K562 (cell line): ENCODE measurements around the gene MMP17. TPM values are rescaled to one million over a fixed set of nuclear protein-coding genes. Genes with fewer than 3 reads are reported as not detected.
A peak's percentile ranks its signal among the peaks of the same experiment; 100 is the strongest.

ENCODE experiments used
- ATAC-seq: fragments of 200-7000 bp; cut with Tn5 transposase; 3 replicates; pipeline ENCODE4 v1.9.1; 2020; ENCODE audit warnings: moderate library complexity
- BruUV-seq: library from RNA; stranded (reverse); fragments of 400-500 nt; replicated peaks from 2 replicates; lab custom pipeline; 2021; lab: Mats Ljungman, UMichigan
- CTCF ChIA-PET: fragments of 300-600 bp; formaldehyde crosslinking; extraction: SDS; loops from one replicate; lab custom pipeline; 2021; ENCODE audit warnings: low intra/inter-chr PET ratio; lab: Yijun Ruan, JAX
- POLR2A ChIA-PET: fragments of 300-600, 350-650 bp; sonication (Branson Sonifier 250); formaldehyde crosslinking; extraction: SDS; loops from one replicate; lab custom pipeline; 2021; ENCODE audit warnings: antibody characterized with exemption, inconsistent platforms; lab: Yijun Ruan, JAX
- DNase-seq, 4 experiments: peaks; one replicate each; pipeline versions ENCODE4 v3.0.0 to v3.0.0-alpha.2; 2011 to 2018; ENCODE audit warnings: low spot score in 3 of 4, mixed read lengths in 3 of 4; ENCODE audit errors: extremely low read depth in 1 of 4
- FAIRE-seq: peaks from 2 replicates; lab custom pipeline; 2011; peaks lifted over from hg19 to GRCh38; lab: Jason Lieb, UNC
- H2AFZ ChIP-seq: 2 replicates; pipeline ENCODE4 v1.6.0; 2011; ENCODE audit warnings: low read depth, low read length, control low read depth, inconsistent platforms
- H3K27ac ChIP-seq: fragments of 200-600 bp; 3 replicates; pipeline ENCODE4 v1.8.0; 2011; ENCODE audit warnings: low read depth, mild to moderate bottlenecking, control low read depth, inconsistent platforms, low read length, moderate library complexity, mixed read lengths; ENCODE audit errors: extremely low read depth
- H3K27me3 ChIP-seq, 2 experiments: fragments of 300-600 bp in 1 of 2; 2 replicates in 1 of 2; 3 replicates in 1 of 2; pipeline versions ENCODE4 v1.6.0 to v1.8.0; 2011; ENCODE audit warnings: inconsistent platforms in 2 of 2, low read length in 2 of 2, mild to moderate bottlenecking in 1 of 2, mixed read lengths in 1 of 2, moderate library complexity in 1 of 2; ENCODE audit not compliant: control insufficient read depth in 2 of 2, insufficient read depth in 2 of 2
- H3K36me3 ChIP-seq: fragments of 300-600 bp; 3 replicates; pipeline ENCODE4 v1.8.0; 2011; ENCODE audit warnings: mild to moderate bottlenecking, low read length, inconsistent platforms; ENCODE audit not compliant: control insufficient read depth, insufficient read depth
- H3K4me1 ChIP-seq, 2 experiments: fragments of 200-600 bp in 1 of 2; replicated peaks in 1 of 2; 2 replicates in 1 of 2; 3 replicates in 1 of 2; pipeline versions ENCODE4 v1.5.1 to v1.8.0; 2011; ENCODE audit warnings: inconsistent platforms in 2 of 2, low read length in 2 of 2, mild to moderate bottlenecking in 1 of 2, mixed read lengths in 1 of 2, moderate library complexity in 1 of 2; ENCODE audit not compliant: control insufficient read depth in 2 of 2, insufficient read depth in 2 of 2
- H3K4me2 ChIP-seq: 2 replicates; pipeline ENCODE4 v1.6.1; 2011; ENCODE audit warnings: low read length, control low read depth, inconsistent platforms, mixed read lengths; ENCODE audit not compliant: insufficient read depth
- H3K4me3 ChIP-seq: fragments of 200-600 bp; sonication (generic), shearing (Covaris generic); 2 replicates; pipeline ENCODE4 v1.5.1; 2016; ENCODE audit warnings: control low read depth, inconsistent platforms
- H3K79me2 ChIP-seq: fragments of 200-600 bp; 3 replicates; pipeline ENCODE4 v1.8.0; 2011; ENCODE audit warnings: low read length, inconsistent platforms; ENCODE audit not compliant: control insufficient read depth, insufficient read depth
- H3K9ac ChIP-seq, 2 experiments: 2 replicates each; pipeline versions ENCODE4 v1.6.0 to v1.6.1; 2011; ENCODE audit warnings: low read depth in 2 of 2, low read length in 2 of 2, control low read depth in 1 of 2, inconsistent platforms in 1 of 2, mild to moderate bottlenecking in 1 of 2, mixed read lengths in 1 of 2; ENCODE audit not compliant: insufficient read depth in 1 of 2
- H3K9me1 ChIP-seq: one replicate; pipeline ENCODE4 v1.6.0; 2011; ENCODE audit warnings: inconsistent platforms, mild to moderate bottlenecking, low read length, moderate library complexity; ENCODE audit not compliant: control insufficient read depth, insufficient read depth
- H3K9me3 ChIP-seq: replicated peaks from 2 replicates; pipeline ENCODE4 v1.5.1; 2011; ENCODE audit warnings: low read depth, low read length, inconsistent platforms; ENCODE audit not compliant: control insufficient read depth, insufficient read depth
- H4K20me1 ChIP-seq: replicated peaks from 2 replicates; pipeline ENCODE4 v1.6.1; 2011; ENCODE audit warnings: low read length, inconsistent platforms, mixed read lengths; ENCODE audit not compliant: control insufficient read depth, insufficient read depth
- BCOR ChIP-seq: fragments of 450-650 bp; IDR thresholded peaks from 2 replicates; pipeline ENCODE4 v1.6.1; 2016
- ELF4 ChIP-seq: fragments of 450-650 bp; formaldehyde crosslinking; IDR thresholded peaks from 2 replicates; pipeline ENCODE4 v1.4.0; 2022; ENCODE audit warnings: missing genetic modification characterization
- ESRRA ChIP-seq: fragments of 450-650 bp; IDR thresholded peaks from 2 replicates; pipeline ENCODE4 v1.6.1; 2014; ENCODE audit warnings: low read depth, mild to moderate bottlenecking, moderate library complexity, borderline replicate concordance
- LARP7 ChIP-seq: fragments of 450-650 bp; IDR thresholded peaks from 2 replicates; pipeline ENCODE4 v1.6.1; 2016
- MED1 ChIP-seq: sonication (generic); formaldehyde crosslinking; IDR thresholded peaks from 2 replicates; pipeline ENCODE4 v1.8.1; 2023; ENCODE audit warnings: missing genetic modification reagents, borderline replicate concordance
- NUFIP1 ChIP-seq: fragments of 450-650 bp; IDR thresholded peaks from 2 replicates; pipeline ENCODE4 v1.6.1; 2018; ENCODE audit not compliant: partially characterized antibody
- PHB ChIP-seq: fragments of 250-450 bp; sonication (Bioruptor Pico); IDR thresholded peaks from 2 replicates; pipeline ENCODE4 v1.5.0; 2021
- PTBP1 ChIP-seq: fragments of 200-400 bp; formaldehyde crosslinking; IDR thresholded peaks from 2 replicates; pipeline ENCODE4 v1.6.1; 2017; ENCODE audit warnings: low read depth, low read length
- SMARCA5 ChIP-seq: fragments of 450-650 bp; IDR thresholded peaks from 2 replicates; pipeline ENCODE4 v1.6.1; 2016
- TRIM24 ChIP-seq, 2 experiments: fragments of 450-650 bp; IDR thresholded peaks; 2 replicates each; pipeline ENCODE4 v1.6.1; 2016
- TSC22D4 ChIP-seq: fragments of 450-650 bp; IDR thresholded peaks from 2 replicates; pipeline ENCODE4 v1.6.1; 2016; ENCODE audit warnings: missing genetic modification characterization, missing biosample characterization, control low read depth
- ZNF184 ChIP-seq: sonication (generic); formaldehyde crosslinking; IDR thresholded peaks from 2 replicates; pipeline ENCODE4 v1.5.0; 2020; ENCODE audit warnings: missing genetic modification reagents
- WGBS: fragments of 100-300 bp; shearing (Covaris generic); methylation state at CpG from one replicate; pipeline ENCODE4 v1.1.6; 2016; ENCODE audit warnings: low coverage, mixed read lengths; ENCODE audit not compliant: insufficient coverage; ENCODE audit errors: missing lambda C conversion rate; 5-methylcytosine and 5-hydroxymethylcytosine counted together
- in situ Hi-C: fragments of 300-500 bp; cut with MboI; formaldehyde crosslinking; loops from 4 replicates; pipeline ENCODE4 v1.15.0; 2018; ENCODE audit warnings: inconsistent platforms, mixed read lengths
- intact Hi-C: fragments of 100-400 bp; cut with micrococcal nuclease; formaldehyde crosslinking; loops from 2 replicates; pipeline ENCODE4 v1.14.2; 2022
- polyA plus RNA-seq, 8 experiments: library from polyadenylated mRNA; depleted of rRNA in 4 of 8; stranded (reverse) in 5 of 8; unstranded in 3 of 8; fragments of >200 nt; fragmentation: Nextera tagmentation in 2 of 8; fragmentation: Illumina TruSeq in 1 of 8; extraction: Ambion mirVana in 2 of 8; extraction: Trizol in 1 of 8; gene quantifications; 2 replicates each; pipeline versions ENCODE4 v1.2.1 to v1.2.3, GENCODE V29; 2011 to 2014; ENCODE audit warnings: inconsistent platforms in 1 of 8, missing spikeins in 1 of 8
- total RNA-seq, 7 experiments: library from RNA; depleted of rRNA in 6 of 7; stranded (reverse); fragments of >200 nt in 6 of 7; fragmentation: Illumina TruSeq in 2 of 7; extraction: Trizol in 2 of 7; gene quantifications; 2 replicates each; pipeline versions ENCODE4 v1.2.1 to v1.2.3, GENCODE V29; 2011 to 2021; ENCODE audit warnings: low replicate concordance in 1 of 7
- TF ChIP-seq, protein P1 (sequence below): fragments of 450-650 bp; IDR thresholded peaks from 2 replicates; pipeline ENCODE4 v1.6.1; 2016; ENCODE audit warnings: low read depth
- TF ChIP-seq, protein P2 (sequence below): fragments of 450-650 bp; formaldehyde crosslinking; IDR thresholded peaks from 2 replicates; pipeline ENCODE4 v1.4.0; 2022; ENCODE audit warnings: missing genetic modification characterization

The MMP17 gene
- total and polyA plus RNA-seq, 9 of the 15 experiments (the other 6 are each of a cell fraction or from before 2014, with no cell fraction given), result 1.1 to 21.2 (median 17.1) TPM; not detected in 2

DNA sequence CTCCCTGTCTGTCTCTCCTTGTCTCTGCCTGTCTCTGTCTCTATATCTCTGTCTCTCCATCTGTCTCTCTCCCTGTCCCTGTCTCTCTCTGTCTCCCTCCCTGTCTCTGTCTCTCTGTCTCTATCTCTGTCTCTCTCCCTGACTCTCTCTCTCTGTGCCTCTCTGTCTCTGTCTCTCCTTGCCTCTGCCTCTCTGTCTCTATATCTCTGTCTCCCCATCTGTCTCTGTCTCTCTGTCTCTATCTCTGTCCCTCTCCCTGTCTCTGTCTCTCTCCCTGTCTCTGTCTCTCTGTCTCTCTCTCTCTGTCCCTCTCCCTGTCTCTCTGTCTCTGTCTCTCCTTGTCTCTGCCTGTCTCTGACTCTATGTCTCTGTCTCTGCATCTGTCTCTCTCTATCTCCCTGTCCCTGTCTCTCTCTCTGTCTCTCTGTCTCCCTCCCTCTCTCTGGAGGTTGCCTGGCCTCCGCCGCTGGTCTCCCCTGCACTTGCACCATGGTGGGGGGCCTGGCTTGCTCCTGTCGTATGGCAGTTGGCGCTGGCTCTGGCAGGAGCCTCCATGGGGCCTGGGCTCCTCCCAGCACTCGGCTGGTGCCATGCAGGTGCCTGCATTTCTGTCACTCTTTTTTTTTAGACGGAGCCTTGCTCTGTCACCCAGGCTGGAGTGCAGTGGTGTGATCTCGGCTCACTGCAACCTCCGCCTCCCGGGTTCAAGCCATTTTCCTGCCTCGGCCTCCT, 28.3 kb downstream of the MMP17 start:
- Histone ChIP-seq H3K79me2 (no peaks in the 10 kb centered on the region), H2AFZ (no peak overlapping the region), H4K20me1 (no peaks in the 10 kb centered on the region), H3K27me3 (no peaks in the 10 kb centered on the region), H3K4me2 (no peak overlapping the region), H3K27ac (no peak overlapping the region), H3K9me1 (no peaks in the 10 kb centered on the region), H3K9me3 (no peaks in the 10 kb centered on the region), H3K4me3 (no peak overlapping the region), H3K4me1 (peaks cover 13 to 67% of the 10 kb centered on the region in 2 experiments; a peak in 4 of 5 replicates), H3K9ac (no peak overlapping the region), H3K36me3 (no peaks in the 10 kb centered on the region)
- DNase-seq, result no peak
- intact Hi-C loops, result no loop called here
- FAIRE-seq, result no peak
- POLR2A ChIA-PET, result interaction anchor here (0.7 kb wide), 1 partner anchor 291 kb away, joined by 4 read pairs; no protein-coding TSS in a partner anchor
- in situ Hi-C loops, result no loop called here
- 66% methylated on average over 10 of the region's 10 CpGs for WGBS
- BruUV-seq, result no TSS peak
- CTCF ChIA-PET, result no interaction called here
- no peak for ATAC-seq
- TF ChIP-seq PTBP1 (peak; percentile 46; the same call in 1 of the 2 replicates), BCOR (peak; percentile 58; the same call in 1 of the 2 replicates), MED1 (CRISPR knock-in tag) (no peak), LARP7 (peak; percentile 54; the same call in 1 of the 2 replicates), SMARCA5 (0 out of 2 replicates have a peak, but pooled peaks have one; percentile 16), TSC22D4 (0 out of 2 replicates have a peak, but pooled peaks have one; percentile 46), ZNF184 (no peak), NUFIP1 (no peak), PHB (CRISPR knock-in tag) (no peak), TRIM24 (IDR thresholded peaks at IDR 0.05) (0 out of 4 replicates have a peak, but pooled peaks of 1 of the 2 experiments have one; percentile 26), ESRRA (no peak), ELF4 (CRISPR knock-in tag) (0 out of 2 replicates have a peak, but pooled peaks have one; percentile 20)
- TF ChIP-seq, protein P1, sequence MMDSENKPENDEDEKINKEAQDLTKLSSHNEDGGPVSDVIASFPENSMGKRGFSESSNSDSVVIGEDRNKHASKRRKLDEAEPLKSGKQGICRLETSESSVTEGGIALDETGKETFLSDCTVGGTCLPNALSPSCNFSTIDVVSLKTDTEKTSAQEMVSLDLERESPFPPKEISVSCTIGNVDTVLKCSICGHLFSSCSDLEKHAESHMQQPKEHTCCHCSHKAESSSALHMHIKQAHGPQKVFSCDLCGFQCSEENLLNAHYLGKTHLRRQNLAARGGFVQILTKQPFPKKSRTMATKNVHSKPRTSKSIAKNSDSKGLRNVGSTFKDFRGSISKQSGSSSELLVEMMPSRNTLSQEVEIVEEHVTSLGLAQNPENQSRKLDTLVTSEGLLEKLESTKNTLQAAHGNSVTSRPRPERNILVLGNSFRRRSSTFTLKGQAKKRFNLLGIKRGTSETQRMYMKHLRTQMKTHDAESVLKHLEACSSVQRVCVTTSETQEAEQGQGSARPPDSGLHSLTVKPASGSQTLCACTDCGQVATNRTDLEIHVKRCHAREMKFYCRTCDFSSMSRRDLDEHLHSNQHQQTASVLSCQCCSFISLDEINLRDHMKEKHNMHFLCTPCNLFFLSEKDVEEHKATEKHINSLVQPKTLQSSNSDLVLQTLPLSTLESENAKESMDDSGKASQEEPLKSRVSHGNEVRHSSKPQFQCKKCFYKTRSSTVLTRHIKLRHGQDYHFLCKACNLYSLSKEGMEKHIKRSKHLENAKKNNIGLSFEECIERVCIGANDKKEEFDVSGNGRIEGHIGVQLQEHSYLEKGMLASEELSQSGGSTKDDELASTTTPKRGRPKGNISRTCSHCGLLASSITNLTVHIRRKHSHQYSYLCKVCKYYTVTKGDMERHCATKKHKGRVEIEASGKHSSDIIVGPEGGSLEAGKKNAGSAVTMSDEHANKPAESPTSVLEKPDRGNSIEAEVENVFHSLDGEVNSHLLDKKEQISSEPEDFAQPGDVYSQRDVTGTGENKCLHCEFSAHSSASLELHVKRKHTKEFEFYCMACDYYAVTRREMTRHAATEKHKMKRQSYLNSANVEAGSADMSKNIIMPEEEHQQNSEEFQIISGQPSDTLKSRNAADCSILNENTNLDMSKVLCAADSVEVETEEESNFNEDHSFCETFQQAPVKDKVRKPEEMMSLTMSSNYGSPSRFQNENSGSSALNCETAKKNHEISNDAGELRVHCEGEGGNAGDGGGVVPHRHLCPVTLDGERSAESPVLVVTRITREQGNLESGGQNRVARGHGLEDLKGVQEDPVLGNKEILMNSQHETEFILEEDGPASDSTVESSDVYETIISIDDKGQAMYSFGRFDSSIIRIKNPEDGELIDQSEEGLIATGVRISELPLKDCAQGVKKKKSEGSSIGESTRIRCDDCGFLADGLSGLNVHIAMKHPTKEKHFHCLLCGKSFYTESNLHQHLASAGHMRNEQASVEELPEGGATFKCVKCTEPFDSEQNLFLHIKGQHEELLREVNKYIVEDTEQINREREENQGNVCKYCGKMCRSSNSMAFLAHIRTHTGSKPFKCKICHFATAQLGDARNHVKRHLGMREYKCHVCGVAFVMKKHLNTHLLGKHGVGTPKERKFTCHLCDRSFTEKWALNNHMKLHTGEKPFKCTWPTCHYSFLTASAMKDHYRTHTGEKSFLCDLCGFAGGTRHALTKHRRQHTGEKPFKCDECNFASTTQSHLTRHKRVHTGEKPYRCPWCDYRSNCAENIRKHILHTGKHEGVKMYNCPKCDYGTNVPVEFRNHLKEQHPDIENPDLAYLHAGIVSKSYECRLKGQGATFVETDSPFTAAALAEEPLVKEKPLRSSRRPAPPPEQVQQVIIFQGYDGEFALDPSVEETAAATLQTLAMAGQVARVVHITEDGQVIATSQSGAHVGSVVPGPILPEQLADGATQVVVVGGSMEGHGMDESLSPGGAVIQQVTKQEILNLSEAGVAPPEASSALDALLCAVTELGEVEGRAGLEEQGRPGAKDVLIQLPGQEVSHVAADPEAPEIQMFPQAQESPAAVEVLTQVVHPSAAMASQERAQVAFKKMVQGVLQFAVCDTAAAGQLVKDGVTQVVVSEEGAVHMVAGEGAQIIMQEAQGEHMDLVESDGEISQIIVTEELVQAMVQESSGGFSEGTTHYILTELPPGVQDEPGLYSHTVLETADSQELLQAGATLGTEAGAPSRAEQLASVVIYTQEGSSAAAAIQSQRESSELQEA, result peak; percentile 53; the same call in 1 of the 2 replicates
- TF ChIP-seq, protein P2, sequence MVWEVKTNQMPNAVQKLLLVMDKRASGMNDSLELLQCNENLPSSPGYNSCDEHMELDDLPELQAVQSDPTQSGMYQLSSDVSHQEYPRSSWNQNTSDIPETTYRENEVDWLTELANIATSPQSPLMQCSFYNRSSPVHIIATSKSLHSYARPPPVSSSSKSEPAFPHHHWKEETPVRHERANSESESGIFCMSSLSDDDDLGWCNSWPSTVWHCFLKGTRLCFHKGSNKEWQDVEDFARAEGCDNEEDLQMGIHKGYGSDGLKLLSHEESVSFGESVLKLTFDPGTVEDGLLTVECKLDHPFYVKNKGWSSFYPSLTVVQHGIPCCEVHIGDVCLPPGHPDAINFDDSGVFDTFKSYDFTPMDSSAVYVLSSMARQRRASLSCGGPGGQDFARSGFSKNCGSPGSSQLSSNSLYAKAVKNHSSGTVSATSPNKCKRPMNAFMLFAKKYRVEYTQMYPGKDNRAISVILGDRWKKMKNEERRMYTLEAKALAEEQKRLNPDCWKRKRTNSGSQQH (CRISPR knock-in tag), result peak; percentile 31; the same call in 1 of the 2 replicates
